ENCODE measurements around the gene MRPS22. TPM values are rescaled to one million over a fixed set of nuclear protein-coding genes. Genes with fewer than 3 reads are reported as not detected.
A peak's percentile ranks its signal among the peaks of the same experiment; 100 is the strongest.
"Not testable (repeated sequence)": the region's sequence is repeated elsewhere in the genome, so short reads cannot be mapped to it uniquely, and the experiment has no call there.

MRPS22 gene
- total RNA-seq, 2 donors from 2014 or later = 18.7 to 29.7 TPM

- intact Hi-C loops (cut with DNase I) = no loop called here
- DNase-seq (no peak), ATAC-seq (no peak)
- H3K9me3 ChIP-seq = no peaks in the 10 kb centered on the region
- TF ChIP-seq, protein P1, sequence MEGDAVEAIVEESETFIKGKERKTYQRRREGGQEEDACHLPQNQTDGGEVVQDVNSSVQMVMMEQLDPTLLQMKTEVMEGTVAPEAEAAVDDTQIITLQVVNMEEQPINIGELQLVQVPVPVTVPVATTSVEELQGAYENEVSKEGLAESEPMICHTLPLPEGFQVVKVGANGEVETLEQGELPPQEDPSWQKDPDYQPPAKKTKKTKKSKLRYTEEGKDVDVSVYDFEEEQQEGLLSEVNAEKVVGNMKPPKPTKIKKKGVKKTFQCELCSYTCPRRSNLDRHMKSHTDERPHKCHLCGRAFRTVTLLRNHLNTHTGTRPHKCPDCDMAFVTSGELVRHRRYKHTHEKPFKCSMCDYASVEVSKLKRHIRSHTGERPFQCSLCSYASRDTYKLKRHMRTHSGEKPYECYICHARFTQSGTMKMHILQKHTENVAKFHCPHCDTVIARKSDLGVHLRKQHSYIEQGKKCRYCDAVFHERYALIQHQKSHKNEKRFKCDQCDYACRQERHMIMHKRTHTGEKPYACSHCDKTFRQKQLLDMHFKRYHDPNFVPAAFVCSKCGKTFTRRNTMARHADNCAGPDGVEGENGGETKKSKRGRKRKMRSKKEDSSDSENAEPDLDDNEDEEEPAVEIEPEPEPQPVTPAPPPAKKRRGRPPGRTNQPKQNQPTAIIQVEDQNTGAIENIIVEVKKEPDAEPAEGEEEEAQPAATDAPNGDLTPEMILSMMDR (IDR thresholded peaks at IDR 0.05) = no peak
- TF ChIP-seq POLR2A (IDR thresholded peaks at IDR 0.05) = no peak
- no peak overlapping the region for H3K27ac ChIP-seq
- H3K27me3 ChIP-seq = no peaks in the 10 kb centered on the region
- WGBS, 2 donors = 78 to 82% methylated on average over 3 of the region's 3 CpGs
- H3K36me3 ChIP-seq (replicated peaks in 1 of 2; ENCODE audit: insufficient read depth in 1 of 2, low read depth in 2 of 2) = peaks cover 4 to 40% of the 10 kb centered on the region in 2 donors
- H3K4me1 ChIP-seq = peaks cover 13% of the 10 kb centered on the region
- H3K4me3 ChIP-seq = no peak overlapping the region
Measured at GRCh38 chr3:139378587-139379241, 34.9 kb downstream of the MRPS22 start.

DNA sequence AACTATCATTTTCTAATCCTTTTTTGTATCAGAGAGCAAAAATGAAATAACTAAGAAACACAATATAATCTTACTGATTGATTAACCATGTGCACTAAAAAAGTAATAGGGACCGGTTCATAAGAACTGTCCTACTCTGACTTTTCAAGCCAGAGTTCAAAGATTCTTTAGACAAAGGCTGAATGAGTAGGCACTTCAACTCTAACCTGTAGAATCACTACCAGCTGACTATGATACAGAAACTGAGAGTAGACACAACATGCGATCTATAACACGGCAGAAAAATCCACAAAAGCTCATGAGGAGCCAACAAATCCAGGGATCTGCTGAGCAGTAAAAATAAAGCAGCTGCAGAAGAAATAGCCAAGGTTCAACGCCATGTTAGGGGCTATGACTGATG is 36.8 kb downstream of the MRPS22 start:
- Histone ChIP-seq H3K36me3 (replicated peaks in 1 of 2; ENCODE audit: insufficient read depth in 1 of 2, low read depth in 2 of 2) (peaks cover 4 to 26% of the 10 kb centered on the region in 2 donors), H3K4me3 (no peak overlapping the region), H3K4me1 (peaks cover 31% of the 10 kb centered on the region), H3K27me3 (no peaks in the 10 kb centered on the region), H3K9me3 (no peaks in the 10 kb centered on the region), H3K27ac (no peak overlapping the region)
- ATAC-seq = no peak
- WGBS, 2 donors = 60 to 73% methylated on average over 4 of the region's 4 CpGs
- TF ChIP-seq, protein P1 (IDR thresholded peaks at IDR 0.05) = no peak
- no peak for TF ChIP-seq POLR2A (IDR thresholded peaks at IDR 0.05)
- intact Hi-C loops (cut with DNase I) = no loop called here
- no peak for DNase-seq

GRCh38 chr3:139382291-139382690 is 38.5 kb downstream of the MRPS22 start:
- H3K27ac ChIP-seq; H3K4me3 ChIP-seq; ATAC-seq; H3K9me3 ChIP-seq; intact Hi-C loops (cut with DNase I); H3K27me3 ChIP-seq; DNase-seq: not testable (repeated sequence)
- Histone ChIP-seq H3K4me1 (peaks cover 44% of the 10 kb centered on the region), H3K36me3 (replicated peaks in 1 of 2; ENCODE audit: insufficient read depth in 1 of 2, low read depth in 2 of 2) (peaks cover 4 to 17% of the 10 kb centered on the region in 2 donors)
- WGBS, 2 donors = 52 to 69% methylated on average over 2 of the region's 2 CpGs

GRCh38 chr3:139388077-139388476 is 44.3 kb downstream of the MRPS22 start:
- Histone ChIP-seq H3K9me3 (no peaks in the 10 kb centered on the region), H3K36me3 (replicated peaks in 1 of 2; ENCODE audit: insufficient read depth in 1 of 2, low read depth in 2 of 2) (no peaks in the 10 kb centered on the region), H3K4me3 (peak overlapping the region in 1 of 2 donors; percentile 87), H3K27me3 (no peaks in the 10 kb centered on the region), H3K4me1 (peaks cover 52% of the 10 kb centered on the region), H3K27ac (peak overlapping the region in 1 of 4 donors; percentile 95)
- DNase-seq (no peak), ATAC-seq (no peak)
- no peak for TF ChIP-seq POLR2A (IDR thresholded peaks at IDR 0.05)
- TF ChIP-seq, protein P1 (IDR thresholded peaks at IDR 0.05) = no peak
- intact Hi-C loops (cut with DNase I) = no loop called here
- WGBS, 2 donors = 22 to 28% methylated on average over 10 of the region's 10 CpGs

GRCh38 chr3:139388821-139389551 is 45.2 kb downstream of the MRPS22 start:
- WGBS, 2 donors = 2% methylated on average over 13 to 25 of the region's 25 CpGs
- H3K4me1 ChIP-seq = peaks cover 50% of the 10 kb centered on the region

More at GRCh38 chr3:139388821-139389551, 45.2 kb downstream of the MRPS22 start:
- ATAC-seq = peak; percentile 7
- H3K36me3 ChIP-seq (replicated peaks in 1 of 2; ENCODE audit: insufficient read depth in 1 of 2, low read depth in 2 of 2) = no peaks in the 10 kb centered on the region
- no peaks in the 10 kb centered on the region for H3K9me3 ChIP-seq
- no peak for DNase-seq
- peak overlapping the region; percentile 87 to 97 for H3K4me3 ChIP-seq
- intact Hi-C loops (cut with DNase I) = no loop called here
- peak overlapping the region; percentile 89 to 98 (median 92) for H3K27ac ChIP-seq
- TF ChIP-seq POLR2A (IDR thresholded peaks at IDR 0.05) = no peak
- TF ChIP-seq, protein P1 (IDR thresholded peaks at IDR 0.05) = no peak
- no peaks in the 10 kb centered on the region for H3K27me3 ChIP-seq
